Panc1 (cell line): ENCODE results near the gene TMEM130.
"Not testable (repeated sequence)": the region's sequence is repeated elsewhere in the genome, so short reads cannot be mapped to it uniquely, and the experiment has no call there.

Experiments
- CTCF ChIP-seq: fragments of 450-650 bp; IDR thresholded peaks from 2 replicates; pipeline ENCODE4 v1.5.1; 2017; ENCODE audit warnings: mild to moderate bottlenecking
- POLR2AphosphoS5 ChIP-seq: IDR thresholded peaks from 2 replicates; pipeline ENCODE4 v1.6.1; 2012; ENCODE audit warnings: mild to moderate bottlenecking, low read depth, low read length, moderate library complexity
- REST ChIP-seq, 2 experiments: IDR thresholded peaks; 2 replicates each; pipeline ENCODE4 v1.6.1; 2011 to 2012; ENCODE audit warnings: low read depth in 2 of 2, control low read depth in 1 of 2, low read length in 1 of 2, mild to moderate bottlenecking in 1 of 2, moderate library complexity in 1 of 2; ENCODE audit not compliant: insufficient read depth in 1 of 2
- SIN3A ChIP-seq: IDR thresholded peaks from 2 replicates; pipeline ENCODE4 v1.6.1; 2012; ENCODE audit warnings: low read depth, mild to moderate bottlenecking, low read length, moderate library complexity, borderline replicate concordance; ENCODE audit not compliant: insufficient read depth
- TCF7L2 ChIP-seq: IDR thresholded peaks from 2 replicates; pipeline ENCODE4 v1.6.1; 2011; ENCODE audit warnings: mild to moderate bottlenecking, low read depth, low read length, inconsistent platforms

DNA sequence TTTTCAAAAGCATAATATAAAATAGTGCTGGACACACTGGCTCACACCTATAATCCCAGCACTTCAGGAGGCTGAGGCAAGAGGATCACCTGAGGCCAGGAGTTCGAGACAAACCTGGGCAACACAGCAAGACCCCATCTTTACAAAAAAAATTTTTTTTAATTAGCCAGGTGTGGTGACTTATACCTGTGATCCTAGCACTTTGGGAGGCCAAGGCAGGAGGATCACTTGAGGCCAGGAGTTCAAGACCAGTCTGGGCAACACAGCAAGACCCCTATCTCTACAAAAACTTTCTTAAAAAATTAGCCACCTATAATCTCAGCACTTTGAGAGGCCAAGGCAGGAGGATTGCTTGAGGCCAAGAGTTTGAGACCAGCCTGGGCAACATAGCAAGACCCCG lies 27.3 kb downstream of the TMEM130 start:
- TF ChIP-seq CTCF; TCF7L2; SIN3A; POLR2AphosphoS5; REST (IDR thresholded peaks at IDR 0.05; ENCODE audit: insufficient read depth in 1 of 2, low read depth in 2 of 2, low read length in 1 of 2): not testable (repeated sequence)
